ENCODE results near the gene ZBTB38. TPM values are rescaled to one million over a fixed set of nuclear protein-coding genes. Genes with fewer than 3 reads are reported as not detected.
A peak's percentile ranks its signal among the peaks of the same experiment; 100 is the strongest.

The ZBTB38 gene
- total and polyA plus RNA-seq, 2 of the 13 experiments (the other 11 are each of a cell fraction or from before 2014, with no cell fraction given) = 26.8 to 51.7 TPM

DNA sequence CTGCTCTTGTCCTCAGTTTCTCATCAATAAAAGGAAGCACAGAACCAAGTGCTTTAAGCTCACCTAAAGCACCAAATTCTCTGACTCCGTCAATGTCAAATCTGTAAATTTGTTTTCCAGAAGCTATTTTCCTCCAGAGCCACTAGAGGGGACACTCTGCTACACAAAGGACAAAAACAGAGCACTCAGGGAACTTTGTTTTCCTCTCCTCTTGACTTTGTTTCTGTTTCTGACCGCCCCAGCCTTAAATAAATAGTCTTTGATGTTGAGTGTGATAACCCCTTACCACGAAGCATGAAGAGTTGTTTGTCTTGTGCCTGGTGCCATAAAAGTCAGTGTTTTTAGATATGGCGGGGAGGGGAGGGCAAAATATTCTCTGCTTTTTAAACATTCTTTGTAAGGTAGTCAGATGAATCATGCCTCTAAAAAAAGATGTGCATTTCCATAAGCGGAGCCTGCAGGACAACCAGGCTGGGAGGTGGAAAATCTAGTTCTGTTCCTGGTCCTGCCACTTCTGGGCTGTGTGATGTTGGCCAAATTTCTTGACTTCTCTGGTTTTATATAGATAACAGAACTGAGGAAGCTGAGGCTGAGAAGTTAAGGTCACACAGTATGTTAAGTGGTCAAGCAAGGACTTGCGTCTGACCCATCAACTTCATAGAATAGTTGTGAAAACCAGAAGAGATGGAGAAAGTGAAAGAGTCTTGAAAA, 7.3 kb upstream of the ZBTB38 start (continued):
- TF ChIP-seq JUNB (CRISPR knock-in tag; IDR thresholded peaks at IDR 0.05; ENCODE audit: borderline replicate concordance) (no peak; the same call in 1 of the 2 replicates), SOX6 (IDR thresholded peaks at IDR 0.05) (no peak), SOX6 (CRISPR knock-in tag; IDR thresholded peaks at IDR 0.05) (peak; percentile 94), ZNF335 (CRISPR knock-in tag; IDR thresholded peaks at IDR 0.05) (no peak), ZNF205 (CRISPR knock-in tag; IDR thresholded peaks at IDR 0.05) (no peak), GLI4 (CRISPR knock-in tag; IDR thresholded peaks at IDR 0.05; ENCODE audit: borderline replicate concordance) (no peak), ZNF33A (CRISPR knock-in tag; IDR thresholded peaks at IDR 0.05; ENCODE audit: borderline replicate concordance) (no peak), NR1H2 (CRISPR knock-in tag; IDR thresholded peaks at IDR 0.05; ENCODE audit: borderline replicate concordance, low read depth) (no peak), LCORL (IDR thresholded peaks at IDR 0.05) (peak; percentile 57; the same call in 1 of the 2 replicates), LCORL (CRISPR knock-in tag; IDR thresholded peaks at IDR 0.05) (peak; percentile 84; the same call in 1 of the 2 replicates), JDP2 (CRISPR knock-in tag; IDR thresholded peaks at IDR 0.05; ENCODE audit: borderline replicate concordance) (no peak), ETV5 (CRISPR knock-in tag; IDR thresholded peaks at IDR 0.05; ENCODE audit: borderline replicate concordance) (peak; percentile 52; the same call in 1 of the 2 replicates), ZNF619 (CRISPR knock-in tag; IDR thresholded peaks at IDR 0.05) (no peak), ZNF564 (CRISPR knock-in tag; IDR thresholded peaks at IDR 0.05) (no peak), ZNF691 (CRISPR knock-in tag; IDR thresholded peaks at IDR 0.05; ENCODE audit: borderline replicate concordance, low read depth) (no peak), SMAD3 (CRISPR knock-in tag; IDR thresholded peaks at IDR 0.05) (peak; percentile 30; the same call in 1 of the 2 replicates), ZNF550 (CRISPR knock-in tag; IDR thresholded peaks at IDR 0.05; ENCODE audit: borderline replicate concordance) (no peak), SP4 (CRISPR knock-in tag; IDR thresholded peaks at IDR 0.05) (no peak), MBNL3 (CRISPR knock-in tag; conservative IDR thresholded peaks at IDR 0.05) (no peak), ZFP90 (CRISPR knock-in tag; IDR thresholded peaks at IDR 0.05; ENCODE audit: borderline replicate concordance) (no peak), HNRNPL (IDR thresholded peaks at IDR 0.05; ENCODE audit: low read depth, low read length) (no peak), MATR3 (CRISPR knock-in tag; IDR thresholded peaks at IDR 0.05) (no peak), KLF9 (CRISPR knock-in tag; IDR thresholded peaks at IDR 0.05; ENCODE audit: low read depth) (no peak)
- TF ChIP-seq, protein P1, sequence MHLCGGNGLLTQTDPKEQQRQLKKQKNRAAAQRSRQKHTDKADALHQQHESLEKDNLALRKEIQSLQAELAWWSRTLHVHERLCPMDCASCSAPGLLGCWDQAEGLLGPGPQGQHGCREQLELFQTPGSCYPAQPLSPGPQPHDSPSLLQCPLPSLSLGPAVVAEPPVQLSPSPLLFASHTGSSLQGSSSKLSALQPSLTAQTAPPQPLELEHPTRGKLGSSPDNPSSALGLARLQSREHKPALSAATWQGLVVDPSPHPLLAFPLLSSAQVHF (CRISPR knock-in tag; IDR thresholded peaks at IDR 0.05) = no peak
- TF ChIP-seq, protein P2, sequence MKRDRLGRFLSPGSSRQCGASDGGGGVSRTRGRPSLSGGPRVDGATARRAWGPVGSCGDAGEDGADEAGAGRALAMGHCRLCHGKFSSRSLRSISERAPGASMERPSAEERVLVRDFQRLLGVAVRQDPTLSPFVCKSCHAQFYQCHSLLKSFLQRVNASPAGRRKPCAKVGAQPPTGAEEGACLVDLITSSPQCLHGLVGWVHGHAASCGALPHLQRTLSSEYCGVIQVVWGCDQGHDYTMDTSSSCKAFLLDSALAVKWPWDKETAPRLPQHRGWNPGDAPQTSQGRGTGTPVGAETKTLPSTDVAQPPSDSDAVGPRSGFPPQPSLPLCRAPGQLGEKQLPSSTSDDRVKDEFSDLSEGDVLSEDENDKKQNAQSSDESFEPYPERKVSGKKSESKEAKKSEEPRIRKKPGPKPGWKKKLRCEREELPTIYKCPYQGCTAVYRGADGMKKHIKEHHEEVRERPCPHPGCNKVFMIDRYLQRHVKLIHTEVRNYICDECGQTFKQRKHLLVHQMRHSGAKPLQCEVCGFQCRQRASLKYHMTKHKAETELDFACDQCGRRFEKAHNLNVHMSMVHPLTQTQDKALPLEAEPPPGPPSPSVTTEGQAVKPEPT (CRISPR knock-in tag; IDR thresholded peaks at IDR 0.05; ENCODE audit: low read depth) = no peak
- TF ChIP-seq, protein P3, sequence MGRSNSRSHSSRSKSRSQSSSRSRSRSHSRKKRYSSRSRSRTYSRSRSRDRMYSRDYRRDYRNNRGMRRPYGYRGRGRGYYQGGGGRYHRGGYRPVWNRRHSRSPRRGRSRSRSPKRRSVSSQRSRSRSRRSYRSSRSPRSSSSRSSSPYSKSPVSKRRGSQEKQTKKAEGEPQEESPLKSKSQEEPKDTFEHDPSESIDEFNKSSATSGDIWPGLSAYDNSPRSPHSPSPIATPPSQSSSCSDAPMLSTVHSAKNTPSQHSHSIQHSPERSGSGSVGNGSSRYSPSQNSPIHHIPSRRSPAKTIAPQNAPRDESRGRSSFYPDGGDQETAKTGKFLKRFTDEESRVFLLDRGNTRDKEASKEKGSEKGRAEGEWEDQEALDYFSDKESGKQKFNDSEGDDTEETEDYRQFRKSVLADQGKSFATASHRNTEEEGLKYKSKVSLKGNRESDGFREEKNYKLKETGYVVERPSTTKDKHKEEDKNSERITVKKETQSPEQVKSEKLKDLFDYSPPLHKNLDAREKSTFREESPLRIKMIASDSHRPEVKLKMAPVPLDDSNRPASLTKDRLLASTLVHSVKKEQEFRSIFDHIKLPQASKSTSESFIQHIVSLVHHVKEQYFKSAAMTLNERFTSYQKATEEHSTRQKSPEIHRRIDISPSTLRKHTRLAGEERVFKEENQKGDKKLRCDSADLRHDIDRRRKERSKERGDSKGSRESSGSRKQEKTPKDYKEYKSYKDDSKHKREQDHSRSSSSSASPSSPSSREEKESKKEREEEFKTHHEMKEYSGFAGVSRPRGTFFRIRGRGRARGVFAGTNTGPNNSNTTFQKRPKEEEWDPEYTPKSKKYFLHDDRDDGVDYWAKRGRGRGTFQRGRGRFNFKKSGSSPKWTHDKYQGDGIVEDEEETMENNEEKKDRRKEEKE (IDR thresholded peaks at IDR 0.05) = no peak

All from HepG2 (cell line).